HUES6 (cell line): ENCODE results near the gene CD79A.
A peak's percentile ranks its signal among the peaks of the same experiment; 100 is the strongest.
"Not testable (repeated sequence)": the region's sequence is repeated elsewhere in the genome, so short reads cannot be mapped to it uniquely, and the experiment has no call there.

ENCODE experiments used
- H3K27ac ChIP-seq: 2 replicates; pipeline ENCODE4 v1.7.0; 2013; ENCODE audit warnings: low read depth, mild to moderate bottlenecking, low read length, inconsistent platforms
- H3K27me3 ChIP-seq: 2 replicates; pipeline ENCODE4 v1.6.1; 2013; ENCODE audit warnings: low read length; ENCODE audit not compliant: control insufficient read depth, insufficient read depth
- H3K36me3 ChIP-seq: 2 replicates; pipeline ENCODE4 v1.6.1; 2013; ENCODE audit warnings: low read length; ENCODE audit not compliant: control insufficient read depth, insufficient read depth
- H3K4me1 ChIP-seq: 2 replicates; pipeline ENCODE4 v1.6.1; 2013; ENCODE audit warnings: low read length; ENCODE audit not compliant: control insufficient read depth, insufficient read depth
- H3K4me3 ChIP-seq: 2 replicates; pipeline ENCODE4 v1.5.1; 2013; ENCODE audit warnings: low read depth, low read length
- H3K9ac ChIP-seq: one replicate; pipeline ENCODE4 v1.6.1; 2013; ENCODE audit warnings: mild to moderate bottlenecking, low read length
- H3K9me3 ChIP-seq: 2 replicates; pipeline ENCODE4 v1.6.1; 2013; ENCODE audit warnings: low read depth, low read length; ENCODE audit not compliant: control insufficient read depth, insufficient read depth

CD79A gene

GRCh38 chr19:41875973-41876372 is 1.1 kb upstream of the CD79A start:
- not testable (repeated sequence) for H3K4me1 ChIP-seq, H3K9ac ChIP-seq, H3K27ac ChIP-seq, H3K9me3 ChIP-seq, H3K4me3 ChIP-seq
- Histone ChIP-seq H3K27me3 (peaks cover 25% of the 10 kb centered on the region), H3K36me3 (peaks cover 13% of the 10 kb centered on the region)

GRCh38 chr19:41877916-41878905 is 1.1 kb downstream of the CD79A start:
- H3K36me3 ChIP-seq, result no peaks in the 10 kb centered on the region
- no peak overlapping the region for H3K9ac ChIP-seq
- no peak overlapping the region for H3K4me3 ChIP-seq
- no peaks in the 10 kb centered on the region for H3K9me3 ChIP-seq
- 0 out of 2 replicates have a peak, but pooled peaks cover 2% of the 10 kb centered on the region for H3K4me1 ChIP-seq
- peaks cover 41% of the 10 kb centered on the region for H3K27me3 ChIP-seq
- H3K27ac ChIP-seq, result no peak overlapping the region

- no peaks in the 10 kb centered on the region for H3K36me3 ChIP-seq
- H3K4me3 ChIP-seq, result no peak overlapping the region
- H3K4me1 ChIP-seq, result 0 out of 2 replicates have a peak, but pooled peaks cover 2% of the 10 kb centered on the region
- H3K9me3 ChIP-seq, result no peaks in the 10 kb centered on the region
- no peak overlapping the region for H3K9ac ChIP-seq
- H3K27ac ChIP-seq, result no peak overlapping the region
- peaks cover 45% of the 10 kb centered on the region for H3K27me3 ChIP-seq
Measured at GRCh38 chr19:41879080-41879479, 2.0 kb downstream of the CD79A start.

- no peak overlapping the region for H3K4me3 ChIP-seq
- peaks cover 4% of the 10 kb centered on the region; the same call in 1 of the 2 replicates for H3K4me1 ChIP-seq
- no peaks in the 10 kb centered on the region for H3K36me3 ChIP-seq
Measured at GRCh38 chr19:41879670-41880328, 2.7 kb downstream of the CD79A start.

GRCh38 chr19:41880329-41880708 is 3.2 kb downstream of the CD79A start:
- Histone ChIP-seq H3K4me1 (peaks cover 5% of the 10 kb centered on the region; the same call in 1 of the 2 replicates), H3K27ac (no peak overlapping the region), H3K9ac (no peak overlapping the region), H3K36me3 (no peaks in the 10 kb centered on the region), H3K4me3 (no peak overlapping the region), H3K9me3 (no peaks in the 10 kb centered on the region), H3K27me3 (peaks cover 45% of the 10 kb centered on the region)

More at GRCh38 chr19:41879670-41880328, 2.7 kb downstream of the CD79A start:
- Histone ChIP-seq H3K9ac (no peak overlapping the region), H3K27ac (no peak overlapping the region), H3K9me3 (no peaks in the 10 kb centered on the region), H3K27me3 (peaks cover 45% of the 10 kb centered on the region)

GRCh38 chr19:41882568-41883462 is 5.7 kb downstream of the CD79A start, which contains the start of gene ARHGEF1:
TSS of gene ARHGEF1 (plus strand) at chr19:41883184. CDS start at chr19:41888083, 4,899 bp downstream.
- H3K27ac ChIP-seq, result no peak within 1 kb of the TSS
- no peaks in the 10 kb centered on the region for H3K36me3 ChIP-seq
- no peaks in the 10 kb centered on the region for H3K9me3 ChIP-seq
- H3K4me3 ChIP-seq, result peak within 1 kb of the TSS; percentile 80
- peaks cover 36% of the 10 kb centered on the region for H3K27me3 ChIP-seq
- H3K4me1 ChIP-seq, result peaks cover 16% of the 10 kb centered on the region
- peak within 1 kb of the TSS; percentile 14 for H3K9ac ChIP-seq

GRCh38 chr19:41883463-41883820 is 6.4 kb downstream of the CD79A start:
- H3K27me3 ChIP-seq, result peaks cover 33% of the 10 kb centered on the region
- H3K9ac ChIP-seq, result peak overlapping the region; percentile 14
- H3K4me1 ChIP-seq, result peaks cover 22% of the 10 kb centered on the region
- H3K4me3 ChIP-seq, result peak overlapping the region; percentile 80
- no peaks in the 10 kb centered on the region for H3K9me3 ChIP-seq
- no peak overlapping the region for H3K27ac ChIP-seq
- no peaks in the 10 kb centered on the region for H3K36me3 ChIP-seq

- Histone ChIP-seq H3K27me3 (peaks cover 28% of the 10 kb centered on the region), H3K4me1 (peaks cover 24% of the 10 kb centered on the region), H3K4me3 (peak overlapping the region; percentile 80), H3K27ac (no peak overlapping the region), H3K36me3 (peaks cover 2% of the 10 kb centered on the region; the same call in 1 of the 2 replicates), H3K9me3 (no peaks in the 10 kb centered on the region), H3K9ac (peak overlapping the region; percentile 72)
Measured at GRCh38 chr19:41883821-41884733, 7.0 kb downstream of the CD79A start.

- Histone ChIP-seq H3K9me3 (no peaks in the 10 kb centered on the region), H3K9ac (no peak overlapping the region), H3K36me3 (peaks cover 9% of the 10 kb centered on the region; the same call in 1 of the 2 replicates), H3K4me3 (no peak overlapping the region; the same call in 1 of the 2 replicates), H3K4me1 (peaks cover 24% of the 10 kb centered on the region), H3K27me3 (peaks cover 14% of the 10 kb centered on the region), H3K27ac (no peak overlapping the region)
Measured at GRCh38 chr19:41886761-41887710, 10.0 kb downstream of the CD79A start.
